Small intestine (tissue), 7 donors: ENCODE results near the gene LETM1. TPM values are rescaled to one million over a fixed set of nuclear protein-coding genes. Genes with fewer than 3 reads are reported as not detected.

ENCODE experiments used
- DNase-seq, 2 donors: peaks; one replicate each; pipeline versions ENCODE4 v3.0.0 to v3.0.0-alpha.2; 2013
- FAIRE-seq: peaks from 2 replicates; lab custom pipeline; 2012; peaks lifted over from hg19 to GRCh38; lab: Jason Lieb, UNC
- H3K27ac ChIP-seq, 3 donors: one replicate each; pipeline ENCODE4 v1.5.1; 2013; ENCODE audit warnings: low read length in 2 of 3, mild to moderate bottlenecking in 2 of 3, control low read depth in 1 of 3, inconsistent platforms in 1 of 3, low read depth in 1 of 3, moderate library complexity in 1 of 3
- H3K27me3 ChIP-seq, 3 donors: one replicate each; pipeline ENCODE4 v1.6.1; 2013; ENCODE audit warnings: low read length in 3 of 3, inconsistent platforms in 1 of 3; ENCODE audit not compliant: control insufficient read depth in 3 of 3, insufficient read depth in 3 of 3
- H3K36me3 ChIP-seq, 3 donors: one replicate each; pipeline ENCODE4 v1.6.1; 2013; ENCODE audit warnings: low read length in 3 of 3, inconsistent platforms in 1 of 3, low read depth in 1 of 3, mild to moderate bottlenecking in 1 of 3, moderate library complexity in 1 of 3; ENCODE audit not compliant: control insufficient read depth in 3 of 3, insufficient read depth in 2 of 3
- H3K4me1 ChIP-seq, 3 donors: one replicate each; pipeline ENCODE4 v1.6.1; 2013; ENCODE audit warnings: low read length in 2 of 3, inconsistent platforms in 1 of 3, low read depth in 1 of 3, mild to moderate bottlenecking in 1 of 3, moderate library complexity in 1 of 3; ENCODE audit not compliant: control insufficient read depth in 3 of 3, insufficient read depth in 2 of 3
- H3K4me3 ChIP-seq, 3 donors: one replicate each; pipeline ENCODE4 v1.5.1; 2013; ENCODE audit warnings: low read length in 3 of 3, control low read depth in 1 of 3, inconsistent platforms in 1 of 3, low read depth in 1 of 3, mild to moderate bottlenecking in 1 of 3, moderate library complexity in 1 of 3
- H3K9me3 ChIP-seq, 2 donors: one replicate each; pipeline ENCODE4 v1.6.1; 2013; ENCODE audit warnings: low read depth in 1 of 2, low read length in 1 of 2; ENCODE audit not compliant: control insufficient read depth in 2 of 2, insufficient read depth in 1 of 2
- WGBS, 3 donors: extraction: QIAGEN DNeasy Blood & Tissue Kit; methylation state at CpG; one replicate each; pipeline ENCODE4 v1.1.7; 2013; 5-methylcytosine and 5-hydroxymethylcytosine counted together
- polyA plus RNA-seq, 4 donors: library from polyadenylated mRNA; stranded (reverse) in 3 of 4; unstranded in 1 of 4; fragments of 200-250 nt in 3 of 4; fragments of 120-200 nt in 1 of 4; gene quantifications; one replicate each; pipeline versions ENCODE4 v1.2.1 to v1.2.3, GENCODE V29; 2013
- donor health status: healthy with polysubstance abuse.
- donor health status: control.
- donor health status: control.
- donor health status: Bipolar disorder and iron deficiency.
- donor health status: healthy.

The LETM1 gene
- polyA plus RNA-seq, 4 donors = 19.7 to 28.5 (median 23.1) TPM

GRCh38 chr4:1794809-1795298, 61.1 kb downstream of the LETM1 start:
- H3K9me3 ChIP-seq = no peaks in the 10 kb centered on the region
- no peak for FAIRE-seq
- peaks cover 0 to 53% (median 0%) of the 10 kb centered on the region in 3 donors for H3K36me3 ChIP-seq
- 0 to 1% (median 1%) methylated on average over 35 to 68 of the region's 68 CpGs for WGBS, 3 donors
- H3K4me1 ChIP-seq = peaks cover 0 to 50% (median 10%) of the 10 kb centered on the region in 3 donors
- peaks cover 2 to 6% (median 6%) of the 10 kb centered on the region in 3 donors for H3K27me3 ChIP-seq
- peak overlapping the region in 2 of 3 donors; percentile 92 to 94 for H3K27ac ChIP-seq
- peak overlapping the region; percentile 38 to 94 (median 81) for H3K4me3 ChIP-seq
- no peak for DNase-seq

- H3K36me3 ChIP-seq = peaks cover 0 to 46% (median 0%) of the 10 kb centered on the region in 3 donors
- H3K4me3 ChIP-seq = peak overlapping the region; percentile 50 to 94 (median 81)
- no peak for FAIRE-seq
- peak; percentile 26 to 48 for DNase-seq
- H3K4me1 ChIP-seq = peaks cover 0 to 43% (median 10%) of the 10 kb centered on the region in 3 donors
- H3K9me3 ChIP-seq = no peaks in the 10 kb centered on the region
- peaks cover 2 to 6% (median 6%) of the 10 kb centered on the region in 3 donors for H3K27me3 ChIP-seq
- 1% methylated on average over 79 to 101 of the region's 101 CpGs for WGBS, 3 donors
- peak overlapping the region; percentile 64 to 94 (median 92) for H3K27ac ChIP-seq
These were observed 61.8 kb downstream of the LETM1 start for GRCh38 chr4:1793940-1794808.

- H3K9me3 ChIP-seq = no peaks in the 10 kb centered on the region
- H3K36me3 ChIP-seq = peaks cover 0 to 39% (median 0%) of the 10 kb centered on the region in 3 donors
- peaks cover 0 to 36% (median 8%) of the 10 kb centered on the region in 3 donors for H3K4me1 ChIP-seq
- H3K27me3 ChIP-seq = peaks cover 2 to 6% (median 6%) of the 10 kb centered on the region in 3 donors
- H3K27ac ChIP-seq = peak overlapping the region; percentile 64 to 94 (median 92)
- H3K4me3 ChIP-seq = peak overlapping the region; percentile 50 to 94 (median 81)
- FAIRE-seq (no peak), DNase-seq (peak in 1 of 2 donors; percentile 45)
- 0 to 1% (median 0%) methylated on average over 3 to 44 of the region's 44 CpGs for WGBS, 3 donors
These were observed 62.5 kb downstream of the LETM1 start for GRCh38 chr4:1793496-1793840.

- DNase-seq (peak; percentile 66 to 85), FAIRE-seq (no peak)
- WGBS, 3 donors = 1 to 2% (median 1%) methylated on average over 23 to 95 of the region's 95 CpGs
- Histone ChIP-seq H3K4me1 (peaks cover 0 to 33% (median 8%) of the 10 kb centered on the region in 3 donors), H3K27ac (peak within 1 kb of the TSS; percentile 64 to 94 (median 92)), H3K4me3 (peak within 1 kb of the TSS; percentile 50 to 94 (median 81)), H3K9me3 (no peaks in the 10 kb centered on the region), H3K36me3 (peaks cover 0 to 36% (median 0%) of the 10 kb centered on the region in 3 donors), H3K27me3 (peaks cover 2 to 6% (median 6%) of the 10 kb centered on the region in 3 donors)
These were observed 63.0 kb downstream of the LETM1 start, which contains the start of gene FGFR3 for GRCh38 chr4:1792832-1793495. Gene FGFR3, plus strand, starts transcription at chr4:1793293. Its CDS starts 642 bp downstream, at chr4:1793935.

GRCh38 chr4:1792158-1792831, 63.7 kb downstream of the LETM1 start:
- DNase-seq (no peak), FAIRE-seq (no peak)
- Histone ChIP-seq H3K36me3 (peaks cover 0 to 29% (median 0%) of the 10 kb centered on the region in 3 donors), H3K4me1 (peaks cover 0 to 31% (median 8%) of the 10 kb centered on the region in 3 donors), H3K27me3 (peaks cover 2 to 6% (median 6%) of the 10 kb centered on the region in 3 donors), H3K4me3 (peak overlapping the region in 1 of 3 donors; percentile 94), H3K9me3 (no peaks in the 10 kb centered on the region), H3K27ac (peak overlapping the region in 2 of 3 donors; percentile 41 to 71)
- 44 to 54% (median 53%) methylated on average over 20 to 29 of the region's 29 CpGs for WGBS, 3 donors

GRCh38 chr4:1790005-1790404, 66.0 kb downstream of the LETM1 start:
- no peak for FAIRE-seq

GRCh38 chr4:1789552-1789951, 66.4 kb downstream of the LETM1 start:
- H3K4me1 ChIP-seq = peaks cover 0 to 42% (median 0%) of the 10 kb centered on the region in 3 donors
- 90 to 99% (median 90%) methylated on average over 14 to 21 of the region's 21 CpGs for WGBS, 3 donors
- FAIRE-seq = no peak
- peaks cover 0 to 2% (median 0%) of the 10 kb centered on the region in 3 donors for H3K27me3 ChIP-seq
- H3K27ac ChIP-seq = no peak overlapping the region
- DNase-seq = no peak
- peaks cover 0 to 6% (median 0%) of the 10 kb centered on the region in 3 donors for H3K36me3 ChIP-seq
- no peaks in the 10 kb centered on the region for H3K9me3 ChIP-seq
- no peak overlapping the region for H3K4me3 ChIP-seq

More at GRCh38 chr4:1790005-1790404, 66.0 kb downstream of the LETM1 start:
- no peak overlapping the region for H3K4me3 ChIP-seq
- peaks cover 0 to 7% (median 0%) of the 10 kb centered on the region in 3 donors for H3K36me3 ChIP-seq
- peaks cover 0 to 38% (median 0%) of the 10 kb centered on the region in 3 donors for H3K4me1 ChIP-seq
- no peak for DNase-seq
- H3K9me3 ChIP-seq = no peaks in the 10 kb centered on the region
- WGBS, 3 donors = 76 to 88% (median 80%) methylated on average over 10 of the region's 10 CpGs
- H3K27me3 ChIP-seq = peaks cover 0 to 2% (median 0%) of the 10 kb centered on the region in 3 donors
- H3K27ac ChIP-seq = no peak overlapping the region
